Kidney (tissue), 14 donors: ENCODE data around the gene COL5A2. TPM values are rescaled to one million over a fixed set of nuclear protein-coding genes. Genes with fewer than 3 reads are reported as not detected.

ENCODE experiments used
- DNase-seq, 5 donors: peaks; one replicate each; pipeline ENCODE4 v3.0.0-alpha.2; 2013 to 2020
- FAIRE-seq: peaks from 2 replicates; lab custom pipeline; 2012; peaks lifted over from hg19 to GRCh38; lab: Jason Lieb, UNC
- H3K27ac ChIP-seq, 2 donors: one replicate each; pipeline ENCODE4 v1.7.0; 2013; ENCODE audit warnings: low read depth in 2 of 2, low read length in 2 of 2, inconsistent platforms in 1 of 2
- H3K27me3 ChIP-seq: one replicate; pipeline ENCODE4 v1.7.1; 2013; ENCODE audit warnings: low read length, inconsistent platforms; ENCODE audit not compliant: control insufficient read depth, insufficient read depth
- H3K36me3 ChIP-seq, 3 donors: one replicate each; pipeline versions ENCODE4 v1.7.0 to v1.7.1; 2013; ENCODE audit warnings: low read length in 3 of 3, control low read depth in 1 of 3, inconsistent platforms in 1 of 3; ENCODE audit not compliant: insufficient read depth in 3 of 3, control insufficient read depth in 2 of 3
- H3K4me1 ChIP-seq, 3 donors: one replicate each; pipeline versions ENCODE4 v1.7.0 to v1.7.1; 2013; ENCODE audit warnings: low read length in 3 of 3, inconsistent platforms in 1 of 3, low read depth in 1 of 3; ENCODE audit not compliant: control insufficient read depth in 2 of 3, insufficient read depth in 2 of 3
- H3K4me3 ChIP-seq, 3 donors: one replicate each; pipeline versions ENCODE4 v1.7.0 to v1.8.1; 2013; ENCODE audit warnings: low read length in 3 of 3, control low read depth in 1 of 3, inconsistent platforms in 1 of 3
- H3K9ac ChIP-seq, 3 donors: one replicate each; pipeline versions ENCODE4 v1.7.0 to v1.7.1; 2013; ENCODE audit warnings: low read length in 3 of 3, control low read depth in 1 of 3, inconsistent platforms in 1 of 3
- H3K9me3 ChIP-seq, 3 donors: one replicate each; pipeline versions ENCODE4 v1.7.0 to v1.7.1; 2013; ENCODE audit warnings: low read length in 3 of 3, control low read depth in 1 of 3, inconsistent platforms in 1 of 3; ENCODE audit not compliant: control insufficient read depth in 2 of 3, insufficient read depth in 1 of 3
- CTCF ChIP-seq: IDR thresholded peaks from 3 replicates; pipeline ENCODE4 v1.5.1; 2012; ENCODE audit warnings: mild to moderate bottlenecking, moderate library complexity, borderline replicate concordance; ENCODE audit not compliant: insufficient read depth; ENCODE audit errors: extremely low read depth
- intact Hi-C: fragments of 100-400 bp; cut with DNase I; formaldehyde crosslinking; loops from one replicate; pipeline ENCODE4 v1.11.1; 2022
- polyA plus RNA-seq: library from polyadenylated mRNA; stranded (reverse); fragments of 350-450 nt; fragmentation: Illumina TruSeq; extraction: RNeasy Lipid Tissue Mini Kit (QIAGEN cat#74804); gene quantifications from one replicate; pipeline ENCODE4 v1.2.3, GENCODE V29; 2014; ENCODE audit warnings: low read depth, low replicate concordance; ENCODE audit not compliant: insufficient read depth
- total RNA-seq: library from RNA; stranded (reverse); fragmentation: NEBNext Ultra II Directional; extraction: Animal tissue kit (Norgen Biotek cat#: 25700); gene quantifications from one replicate; pipeline ENCODE4 v1.2.1, GENCODE V29; 2021
- donor health status: control.
- donor health status: control.
- donor health status: control.
- donor health status: control.
- donor health status: control.
- donor health status: DM: yes; HTN: yes; CAD: no.
- donor health status: Normal renal cell carcinoma (clear cell type).

Gene COL5A2
- total and polyA plus RNA-seq, 2 donors from 2014 or later: 3.6 to 12.3 TPM

GRCh38 chr2:189217541-189217940 is 38.0 kb upstream of the COL5A2 start:
- no peak for TF ChIP-seq CTCF
- H3K27me3 ChIP-seq: no peaks in the 10 kb centered on the region
- no peak overlapping the region for H3K27ac ChIP-seq
- H3K9me3 ChIP-seq: no peaks in the 10 kb centered on the region
- no peaks in the 10 kb centered on the region for H3K36me3 ChIP-seq
- H3K4me3 ChIP-seq: no peak overlapping the region
- no peaks in the 10 kb centered on the region for H3K4me1 ChIP-seq
- FAIRE-seq (no peak), DNase-seq (no peak)
- H3K9ac ChIP-seq: no peak overlapping the region
- intact Hi-C loops: no loop called here

- Histone ChIP-seq H3K9me3 (no peaks in the 10 kb centered on the region), H3K4me1 (no peaks in the 10 kb centered on the region), H3K27ac (no peak overlapping the region), H3K36me3 (no peaks in the 10 kb centered on the region), H3K27me3 (no peaks in the 10 kb centered on the region), H3K9ac (no peak overlapping the region), H3K4me3 (no peak overlapping the region)
- TF ChIP-seq CTCF: no peak
- no peak for DNase-seq
- FAIRE-seq: no peak
- intact Hi-C loops: no loop called here
Observed at GRCh38 chr2:189217051-189217450, 37.5 kb upstream of the COL5A2 start.

GRCh38 chr2:189214484-189214883 is 34.9 kb upstream of the COL5A2 start:
- H3K4me1 ChIP-seq: no peaks in the 10 kb centered on the region
- no peaks in the 10 kb centered on the region for H3K9me3 ChIP-seq
- TF ChIP-seq CTCF: no peak
- H3K27ac ChIP-seq: no peak overlapping the region
- intact Hi-C loops: no loop called here
- no peak overlapping the region for H3K9ac ChIP-seq
- no peaks in the 10 kb centered on the region for H3K36me3 ChIP-seq
- no peaks in the 10 kb centered on the region for H3K27me3 ChIP-seq
- FAIRE-seq: no peak
- H3K4me3 ChIP-seq: no peak overlapping the region
- DNase-seq: no peak

- Histone ChIP-seq H3K27ac (no peak overlapping the region), H3K36me3 (no peaks in the 10 kb centered on the region), H3K9ac (no peak overlapping the region), H3K9me3 (no peaks in the 10 kb centered on the region), H3K4me3 (no peak overlapping the region), H3K27me3 (no peaks in the 10 kb centered on the region), H3K4me1 (no peaks in the 10 kb centered on the region)
- TF ChIP-seq CTCF: no peak
- FAIRE-seq: no peak
- no peak for DNase-seq
- intact Hi-C loops: no loop called here
Observed at GRCh38 chr2:189213250-189213649, 33.7 kb upstream of the COL5A2 start.
